ENCODE results near the gene ZNF132.
"Not testable (repeated sequence)": the region's sequence is repeated elsewhere in the genome, so short reads cannot be mapped to it uniquely, and the experiment has no call there.

Gene ZNF132

DNA sequence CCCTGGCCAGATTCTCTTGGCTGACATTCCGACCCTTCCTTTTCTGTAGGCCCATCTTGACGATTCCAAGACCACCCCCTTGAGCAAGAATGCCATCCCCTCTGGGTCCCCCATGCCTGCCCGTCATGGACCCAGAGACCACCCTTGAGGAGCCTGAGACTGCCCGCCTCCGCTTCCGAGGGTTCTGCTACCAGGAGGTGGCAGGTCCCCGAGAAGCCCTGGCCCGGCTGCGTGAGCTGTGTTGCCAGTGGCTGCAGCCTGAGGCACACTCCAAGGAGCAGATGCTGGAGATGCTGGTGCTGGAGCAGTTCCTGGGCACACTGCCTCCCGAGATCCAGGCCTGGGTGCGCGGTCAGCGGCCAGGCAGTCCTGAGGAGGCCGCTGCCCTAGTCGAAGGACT lies 37.2 kb upstream of the ZNF132 start:
- peaks cover 4 to 24% (median 19%) of the 10 kb centered on the region in 5 donors for H3K4me1 ChIP-seq (ENCODE audit: control insufficient read depth in 5 of 5, insufficient read depth in 5 of 5, low read length in 5 of 5)
- peak overlapping the region in 3 of 5 donors; percentile 13 to 89 (median 74) for H3K9ac ChIP-seq (ENCODE audit: low read length in 5 of 5)
- H3K27me3 ChIP-seq (ENCODE audit: control insufficient read depth in 5 of 5, insufficient read depth in 4 of 5, low read length in 5 of 5) = no peaks in the 10 kb centered on the region
- peak overlapping the region in 1 of 5 donors; percentile 33 for H3K4me3 ChIP-seq (ENCODE audit: low read depth in 1 of 5, low read length in 5 of 5)
- H3K27ac ChIP-seq (ENCODE audit: low read depth, low read length) = peak overlapping the region; percentile 84
- H3K9me3 ChIP-seq (ENCODE audit: control insufficient read depth in 5 of 5, low read length in 5 of 5) = no peaks in the 10 kb centered on the region
- H3K36me3 ChIP-seq (ENCODE audit: control insufficient read depth in 5 of 5, insufficient read depth in 5 of 5, low read length in 5 of 5) = peaks cover 0 to 44% (median 37%) of the 10 kb centered on the region in 5 donors

DNA sequence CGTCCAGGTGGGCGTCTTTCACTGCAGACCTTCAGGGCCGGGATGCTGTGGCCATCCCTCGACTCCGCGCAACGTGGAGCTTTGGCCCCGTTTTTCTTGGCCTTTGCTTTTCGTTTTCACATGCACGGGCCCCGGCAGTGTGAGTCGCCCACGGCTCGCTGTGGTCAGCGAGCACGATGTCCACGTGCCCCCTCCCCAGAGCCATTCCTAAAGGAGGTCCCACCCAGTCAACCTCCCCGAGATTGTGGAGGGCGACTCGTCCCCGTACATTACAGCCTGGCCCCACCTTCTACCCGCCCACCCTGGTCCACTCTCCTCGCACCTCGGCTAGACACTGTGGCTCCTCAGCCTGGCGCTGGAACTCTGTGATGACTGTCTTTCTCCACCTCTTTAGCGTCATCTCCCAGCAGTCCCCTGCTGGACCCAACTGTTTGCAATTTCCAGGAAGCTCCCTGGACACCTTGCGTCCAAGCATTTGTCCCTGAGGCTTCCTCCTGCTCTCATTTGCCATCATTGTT lies 36.6 kb upstream of the ZNF132 start:
- H3K36me3 ChIP-seq (ENCODE audit: control insufficient read depth in 5 of 5, insufficient read depth in 5 of 5, low read length in 5 of 5) = peaks cover 0 to 50% (median 42%) of the 10 kb centered on the region in 5 donors

DNA sequence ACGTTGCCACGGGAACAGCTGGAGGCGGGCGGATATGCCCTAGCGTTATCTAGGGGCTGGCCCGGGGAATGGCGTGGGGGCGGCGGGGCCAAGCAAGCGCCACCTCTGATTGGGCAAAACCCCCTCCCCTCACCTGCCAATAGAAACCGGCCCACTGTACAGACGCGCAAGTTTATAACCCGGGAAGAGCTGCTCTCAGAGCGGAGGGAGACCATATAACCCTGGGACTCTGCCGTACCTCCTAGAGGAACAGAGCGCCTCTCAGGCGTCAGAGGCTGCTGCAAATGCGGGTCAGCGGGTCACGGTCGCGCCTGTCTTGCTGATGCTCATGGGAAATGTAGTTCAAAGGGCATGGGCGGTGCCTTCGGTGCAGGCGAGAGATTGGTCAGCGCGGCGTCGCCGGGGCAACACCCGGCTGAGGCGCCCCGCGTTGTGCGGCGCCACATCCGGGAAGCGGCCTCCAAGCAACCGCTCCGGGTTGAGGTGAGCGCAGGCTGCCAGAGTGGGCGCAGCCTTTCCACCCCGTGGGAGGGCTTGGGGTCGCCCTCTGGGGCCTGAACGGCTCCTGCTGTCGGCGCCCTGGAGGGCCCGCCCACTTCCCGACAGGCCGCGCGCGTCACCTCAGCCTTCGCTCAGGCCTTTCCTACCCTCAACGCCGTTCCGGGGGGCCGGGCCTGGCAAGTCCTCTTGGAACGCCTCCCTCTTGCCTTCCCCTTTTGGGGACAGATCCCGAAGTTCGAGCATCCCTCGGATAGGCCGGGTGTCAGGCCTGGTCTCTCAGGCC lies 36.0 kb upstream of the ZNF132 start, which contains the start of gene ZNF446:
TSS of gene ZNF446 (plus strand) at position 639 of the 784 bp plus-strand sequence. CDS start 867 bp downstream, outside the sequence.
- Histone ChIP-seq H3K4me3 (ENCODE audit: low read depth in 1 of 5, low read length in 5 of 5) (peak within 1 kb of the TSS; percentile 73 to 90 (median 80)), H3K27me3 (ENCODE audit: control insufficient read depth in 5 of 5, insufficient read depth in 4 of 5, low read length in 5 of 5) (no peaks in the 10 kb centered on the region), H3K9me3 (ENCODE audit: control insufficient read depth in 5 of 5, low read length in 5 of 5) (no peaks in the 10 kb centered on the region), H3K27ac (ENCODE audit: low read depth, low read length) (peak within 1 kb of the TSS; percentile 84), H3K9ac (ENCODE audit: low read length in 5 of 5) (peak within 1 kb of the TSS; percentile 48 to 89 (median 77)), H3K36me3 (ENCODE audit: control insufficient read depth in 5 of 5, insufficient read depth in 5 of 5, low read length in 5 of 5) (peaks cover 0 to 49% (median 45%) of the 10 kb centered on the region in 5 donors), H3K4me1 (ENCODE audit: control insufficient read depth in 5 of 5, insufficient read depth in 5 of 5, low read length in 5 of 5) (peaks cover 4 to 24% (median 19%) of the 10 kb centered on the region in 5 donors)

More for the DNA sequence above, 36.6 kb upstream of the ZNF132 start:
- no peaks in the 10 kb centered on the region for H3K9me3 ChIP-seq (ENCODE audit: control insufficient read depth in 5 of 5, low read length in 5 of 5)
- H3K4me3 ChIP-seq (ENCODE audit: low read depth in 1 of 5, low read length in 5 of 5) = peak overlapping the region; percentile 51 to 83 (median 77)
- H3K4me1 ChIP-seq (ENCODE audit: control insufficient read depth in 5 of 5, insufficient read depth in 5 of 5, low read length in 5 of 5) = peaks cover 4 to 24% (median 19%) of the 10 kb centered on the region in 5 donors
- H3K27ac ChIP-seq (ENCODE audit: low read depth, low read length) = peak overlapping the region; percentile 84
- H3K9ac ChIP-seq (ENCODE audit: low read length in 5 of 5) = peak overlapping the region; percentile 5 to 89 (median 77)
- H3K27me3 ChIP-seq (ENCODE audit: control insufficient read depth in 5 of 5, insufficient read depth in 4 of 5, low read length in 5 of 5) = no peaks in the 10 kb centered on the region

DNA sequence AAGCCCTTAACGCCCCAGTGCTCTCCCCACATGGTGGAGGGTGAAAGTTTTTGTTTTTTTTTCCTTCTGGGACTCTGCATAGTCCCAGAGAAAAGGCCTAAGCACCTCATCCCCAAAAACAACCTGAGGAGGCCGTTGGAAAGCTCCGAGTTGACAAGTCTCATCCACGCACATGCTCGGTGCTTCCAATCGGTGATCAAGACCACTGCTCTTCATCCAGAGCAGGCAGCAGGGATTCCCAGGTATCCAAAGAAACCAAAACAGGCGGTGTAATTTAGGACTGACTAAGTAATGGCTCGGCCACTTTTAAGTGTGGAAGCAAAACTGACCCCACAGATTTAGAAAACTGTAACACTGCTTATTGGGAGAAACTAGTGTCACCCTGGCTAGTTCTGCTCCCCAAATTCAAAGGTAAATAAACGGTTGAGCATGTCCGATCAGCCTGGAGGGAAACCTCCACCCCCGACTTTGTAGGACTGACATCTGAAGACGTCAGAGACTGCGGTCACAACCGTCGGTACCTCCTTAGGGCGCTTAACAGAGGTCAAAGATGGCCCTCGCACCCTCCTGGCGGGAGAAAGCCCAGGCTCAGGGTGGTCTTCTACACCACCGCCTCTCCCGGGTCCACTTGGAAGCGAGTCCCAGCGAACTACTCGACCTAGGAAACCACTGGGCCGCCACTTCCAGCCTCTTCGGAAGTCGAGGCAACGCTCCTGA lies 35.2 kb upstream of the ZNF132 start:
- H3K4me3 ChIP-seq (ENCODE audit: low read depth in 1 of 5, low read length in 5 of 5) = peak overlapping the region; percentile 73 to 90 (median 80)
- H3K27me3 ChIP-seq (ENCODE audit: control insufficient read depth in 5 of 5, insufficient read depth in 4 of 5, low read length in 5 of 5) = no peaks in the 10 kb centered on the region
- peaks cover 0 to 48% (median 44%) of the 10 kb centered on the region in 5 donors for H3K36me3 ChIP-seq (ENCODE audit: control insufficient read depth in 5 of 5, insufficient read depth in 5 of 5, low read length in 5 of 5)
- H3K27ac ChIP-seq (ENCODE audit: low read depth, low read length) = peak overlapping the region; percentile 84
- peaks cover 4 to 24% (median 19%) of the 10 kb centered on the region in 5 donors for H3K4me1 ChIP-seq (ENCODE audit: control insufficient read depth in 5 of 5, insufficient read depth in 5 of 5, low read length in 5 of 5)
- H3K9ac ChIP-seq (ENCODE audit: low read length in 5 of 5) = peak overlapping the region; percentile 48 to 89 (median 77)
- no peaks in the 10 kb centered on the region for H3K9me3 ChIP-seq (ENCODE audit: control insufficient read depth in 5 of 5, low read length in 5 of 5)

DNA sequence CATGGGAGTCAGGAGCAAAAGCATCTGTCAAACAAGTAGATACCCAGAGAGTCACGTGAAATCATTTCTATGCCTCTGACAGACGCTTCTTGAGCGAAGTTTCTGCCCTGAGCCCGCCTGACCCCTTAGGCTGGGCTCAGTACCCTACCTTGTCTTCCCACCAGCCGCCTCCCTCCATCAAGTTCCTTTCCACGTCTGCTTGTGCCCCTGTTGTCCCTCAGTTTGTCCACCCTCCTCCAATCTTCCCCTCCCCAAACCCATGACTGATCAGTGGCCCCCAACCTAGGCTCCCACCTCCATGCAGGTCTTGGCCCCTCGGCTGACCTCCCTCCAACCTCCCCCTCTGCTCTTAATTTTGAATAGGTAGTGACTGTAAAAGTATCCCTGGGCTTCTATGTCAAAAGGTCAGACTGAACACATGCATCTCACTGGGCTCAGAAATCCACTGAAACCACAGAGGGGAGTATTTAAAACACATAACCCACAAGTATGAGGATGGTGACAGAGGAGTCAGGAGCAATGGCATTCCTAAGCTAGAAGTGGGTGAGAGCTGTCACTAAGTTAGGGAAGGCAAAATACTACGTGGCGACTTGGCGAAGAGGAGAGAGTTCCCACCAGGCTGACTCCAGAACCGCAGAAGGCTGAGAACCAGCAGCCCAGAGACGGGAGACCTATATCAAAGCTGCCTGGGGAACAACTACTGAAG lies 34.5 kb upstream of the ZNF132 start:
- H3K4me1 ChIP-seq (ENCODE audit: control insufficient read depth in 5 of 5, insufficient read depth in 5 of 5, low read length in 5 of 5) = peaks cover 4 to 24% (median 19%) of the 10 kb centered on the region in 5 donors
- peak overlapping the region in 1 of 5 donors; percentile 77 for H3K9ac ChIP-seq (ENCODE audit: low read length in 5 of 5)
- peaks cover 0 to 47% (median 42%) of the 10 kb centered on the region in 5 donors for H3K36me3 ChIP-seq (ENCODE audit: control insufficient read depth in 5 of 5, insufficient read depth in 5 of 5, low read length in 5 of 5)
- no peaks in the 10 kb centered on the region for H3K27me3 ChIP-seq (ENCODE audit: control insufficient read depth in 5 of 5, insufficient read depth in 4 of 5, low read length in 5 of 5)
- H3K9me3 ChIP-seq (ENCODE audit: control insufficient read depth in 5 of 5, low read length in 5 of 5) = no peaks in the 10 kb centered on the region
- no peak overlapping the region for H3K4me3 ChIP-seq (ENCODE audit: low read depth in 1 of 5, low read length in 5 of 5)
- H3K27ac ChIP-seq (ENCODE audit: low read depth, low read length) = peak overlapping the region; percentile 84

DNA sequence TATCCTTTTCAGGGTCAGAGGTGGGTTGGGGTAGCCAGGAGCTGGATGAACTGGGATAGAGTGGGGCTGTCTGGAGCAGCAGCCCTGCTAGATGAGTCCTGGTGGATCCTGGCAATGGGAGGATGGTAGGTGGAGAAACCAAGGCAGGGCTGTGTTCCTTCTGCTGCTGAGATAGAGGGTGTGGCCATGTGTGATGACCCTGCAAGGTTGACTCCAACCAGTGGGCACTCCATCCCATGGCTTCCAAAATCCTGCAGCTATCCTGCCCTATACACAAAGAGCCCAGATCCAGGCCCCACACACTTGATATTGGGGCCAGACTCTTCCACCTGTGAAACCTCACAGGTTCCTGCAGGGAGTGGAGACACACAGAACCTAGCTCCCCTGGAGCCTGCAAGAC lies 33.8 kb upstream of the ZNF132 start:
- H3K9ac ChIP-seq (ENCODE audit: low read length in 5 of 5) = no peak overlapping the region
- H3K9me3 ChIP-seq (ENCODE audit: control insufficient read depth in 5 of 5, low read length in 5 of 5) = no peaks in the 10 kb centered on the region
- no peak overlapping the region for H3K27ac ChIP-seq (ENCODE audit: low read depth, low read length)
- peaks cover 4 to 25% (median 19%) of the 10 kb centered on the region in 5 donors for H3K4me1 ChIP-seq (ENCODE audit: control insufficient read depth in 5 of 5, insufficient read depth in 5 of 5, low read length in 5 of 5)
- H3K27me3 ChIP-seq (ENCODE audit: control insufficient read depth in 5 of 5, insufficient read depth in 4 of 5, low read length in 5 of 5) = no peaks in the 10 kb centered on the region
- H3K4me3 ChIP-seq (ENCODE audit: low read depth in 1 of 5, low read length in 5 of 5) = no peak overlapping the region
- H3K36me3 ChIP-seq (ENCODE audit: control insufficient read depth in 5 of 5, insufficient read depth in 5 of 5, low read length in 5 of 5) = peaks cover 0 to 43% (median 41%) of the 10 kb centered on the region in 5 donors

DNA sequence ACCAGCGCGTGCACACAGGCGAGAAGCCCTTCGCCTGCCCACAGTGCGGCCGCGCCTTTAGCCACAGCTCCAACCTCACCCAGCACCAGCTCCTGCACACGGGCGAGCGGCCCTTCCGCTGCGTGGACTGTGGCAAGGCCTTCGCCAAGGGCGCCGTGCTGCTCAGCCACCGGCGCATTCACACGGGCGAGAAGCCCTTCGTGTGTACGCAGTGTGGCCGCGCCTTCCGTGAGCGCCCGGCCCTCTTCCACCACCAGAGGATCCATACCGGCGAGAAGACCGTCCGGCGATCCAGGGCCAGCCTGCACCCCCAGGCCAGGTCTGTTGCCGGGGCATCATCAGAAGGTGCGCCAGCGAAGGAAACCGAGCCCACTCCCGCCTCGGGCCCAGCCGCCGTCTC lies 31.8 kb upstream of the ZNF132 start:
- no peaks in the 10 kb centered on the region for H3K27me3 ChIP-seq (ENCODE audit: control insufficient read depth in 5 of 5, insufficient read depth in 4 of 5, low read length in 5 of 5)
- H3K4me3 ChIP-seq (ENCODE audit: low read depth in 1 of 5, low read length in 5 of 5) = no peak overlapping the region
- no peak overlapping the region for H3K27ac ChIP-seq (ENCODE audit: low read depth, low read length)
- peaks cover 0 to 41% (median 38%) of the 10 kb centered on the region in 5 donors for H3K36me3 ChIP-seq (ENCODE audit: control insufficient read depth in 5 of 5, insufficient read depth in 5 of 5, low read length in 5 of 5)
- H3K9ac ChIP-seq (ENCODE audit: low read length in 5 of 5) = no peak overlapping the region
- no peaks in the 10 kb centered on the region for H3K9me3 ChIP-seq (ENCODE audit: control insufficient read depth in 5 of 5, low read length in 5 of 5)
- peaks cover 3 to 35% (median 27%) of the 10 kb centered on the region in 5 donors for H3K4me1 ChIP-seq (ENCODE audit: control insufficient read depth in 5 of 5, insufficient read depth in 5 of 5, low read length in 5 of 5)

DNA sequence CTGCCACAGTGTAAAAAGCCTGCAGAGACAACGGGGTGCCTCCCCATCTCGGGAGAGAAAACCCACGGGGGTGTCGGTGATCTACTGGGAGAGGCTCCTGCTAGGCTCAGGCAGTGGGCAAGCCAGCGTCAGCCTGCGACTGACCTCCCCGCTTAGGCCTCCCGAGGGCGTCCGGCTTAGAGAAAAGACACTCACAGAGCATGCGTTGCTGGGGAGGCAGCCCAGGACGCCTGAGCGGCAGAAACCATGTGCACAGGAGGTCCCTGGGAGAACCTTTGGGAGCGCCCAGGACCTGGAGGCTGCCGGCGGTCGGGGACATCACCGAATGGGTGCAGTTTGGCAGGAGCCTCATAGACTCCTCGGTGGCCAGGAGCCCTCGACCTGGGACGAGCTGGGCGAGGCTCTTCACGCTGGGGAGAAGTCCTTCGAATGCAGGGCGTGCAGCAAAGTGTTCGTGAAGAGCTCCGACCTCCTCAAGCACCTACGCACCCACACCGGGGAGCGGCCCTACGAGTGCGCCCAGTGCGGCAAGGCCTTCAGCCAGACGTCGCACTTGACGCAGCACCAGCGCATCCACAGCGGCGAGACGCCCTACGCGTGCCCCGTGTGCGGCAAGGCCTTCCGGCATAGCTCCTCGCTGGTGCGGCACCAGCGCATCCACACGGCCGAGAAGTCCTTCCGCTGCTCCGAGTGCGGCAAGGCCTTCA lies 31.0 kb upstream of the ZNF132 start:
- H3K36me3 ChIP-seq (ENCODE audit: control insufficient read depth in 5 of 5, insufficient read depth in 5 of 5, low read length in 5 of 5) = peaks cover 0 to 41% (median 38%) of the 10 kb centered on the region in 5 donors
- H3K4me1 ChIP-seq (ENCODE audit: control insufficient read depth in 5 of 5, insufficient read depth in 5 of 5, low read length in 5 of 5) = peaks cover 2 to 35% (median 27%) of the 10 kb centered on the region in 5 donors
- H3K9me3 ChIP-seq (ENCODE audit: control insufficient read depth in 5 of 5, low read length in 5 of 5); H3K9ac ChIP-seq (ENCODE audit: low read length in 5 of 5); H3K4me3 ChIP-seq (ENCODE audit: low read depth in 1 of 5, low read length in 5 of 5); H3K27me3 ChIP-seq (ENCODE audit: control insufficient read depth in 5 of 5, insufficient read depth in 4 of 5, low read length in 5 of 5); H3K27ac ChIP-seq (ENCODE audit: low read depth, low read length): not testable (repeated sequence)
